HEK293T (cell line): ENCODE data around the gene CHST11.

Source experiments
- ARNT ChIP-seq: fragments of 450-650 bp; IDR thresholded peaks from 2 replicates; pipeline ENCODE4 v1.6.1; 2017; ENCODE audit warnings: mild to moderate bottlenecking
- BHLHE40 ChIP-seq: fragments of 450-650 bp; IDR thresholded peaks from 2 replicates; pipeline ENCODE4 v1.6.1; 2016; ENCODE audit warnings: mild to moderate bottlenecking, moderate library complexity, borderline replicate concordance
- FOXA1 ChIP-seq: fragments of 450-650 bp; IDR thresholded peaks from 2 replicates; pipeline ENCODE4 v1.6.1; 2016; ENCODE audit warnings: mild to moderate bottlenecking
- FOXK2 ChIP-seq: fragments of 450-650 bp; IDR thresholded peaks from 2 replicates; pipeline ENCODE4 v1.6.1; 2016; ENCODE audit warnings: mild to moderate bottlenecking
- FOXM1 ChIP-seq: fragments of 450-650 bp; IDR thresholded peaks from 2 replicates; pipeline ENCODE4 v1.6.1; 2017; ENCODE audit warnings: mild to moderate bottlenecking, borderline replicate concordance
- HDGF ChIP-seq: fragments of 450-650 bp; IDR thresholded peaks from 2 replicates; pipeline ENCODE4 v1.6.1; 2017; ENCODE audit warnings: antibody characterized with exemption, borderline replicate concordance
- LEF1 ChIP-seq: fragments of 450-650 bp; IDR thresholded peaks from 2 replicates; pipeline ENCODE4 v1.6.1; 2017; ENCODE audit warnings: mild to moderate bottlenecking, borderline replicate concordance
- NFRKB ChIP-seq: fragments of 450-650 bp; IDR thresholded peaks from 2 replicates; pipeline ENCODE4 v1.6.1; 2016; ENCODE audit warnings: mild to moderate bottlenecking, moderate library complexity
- PKNOX1 ChIP-seq: fragments of 450-650 bp; IDR thresholded peaks from 2 replicates; pipeline ENCODE4 v1.6.1; 2016
- SUZ12 ChIP-seq: fragments of 450-650 bp; IDR thresholded peaks from 2 replicates; pipeline ENCODE4 v1.6.1; 2016; ENCODE audit warnings: mild to moderate bottlenecking
- TARDBP ChIP-seq: fragments of 450-650 bp; IDR thresholded peaks from 2 replicates; pipeline ENCODE4 v1.6.1; 2016

GRCh38 chr12:104712968-104713367 lies 256.2 kb downstream of the CHST11 start:
- no peak for TF ChIP-seq SUZ12
- no peak for TF ChIP-seq ARNT
- TF ChIP-seq FOXK2, result no peak
- no peak for TF ChIP-seq HDGF
- TF ChIP-seq NFRKB, result no peak
- TF ChIP-seq FOXA1, result no peak
- TF ChIP-seq BHLHE40, result no peak
- no peak for TF ChIP-seq TARDBP
- no peak for TF ChIP-seq PKNOX1
- no peak for TF ChIP-seq LEF1
- no peak for TF ChIP-seq FOXM1
